HCT116 (cell line): Measurements from ENCODE around the gene BAIAP2L1.

Experiments
- EGR1 ChIP-seq: IDR thresholded peaks from 2 replicates; pipeline ENCODE4 v1.6.1; 2012; ENCODE audit warnings: low read depth
- ELF1 ChIP-seq: IDR thresholded peaks from 2 replicates; pipeline ENCODE4 v1.6.1; 2012; ENCODE audit warnings: low read depth, borderline replicate concordance
- EZH2 ChIP-seq: fragments of 200-600 bp; sonication (generic); IDR thresholded peaks from 2 replicates; pipeline ENCODE4 v1.6.1; 2017; ENCODE audit warnings: antibody characterized with exemption, mixed run types
- POLR2A ChIP-seq: IDR thresholded peaks from 2 replicates; pipeline ENCODE4 v1.7.0; 2011; ENCODE audit warnings: borderline replicate concordance; ENCODE audit not compliant: insufficient read depth, insufficient read length; ENCODE audit errors: extremely low read depth
- POLR2AphosphoS5 ChIP-seq: IDR thresholded peaks from 2 replicates; pipeline ENCODE4 v1.6.1; 2011; ENCODE audit warnings: mild to moderate bottlenecking, low read depth, low read length, moderate library complexity
- ZNF274 ChIP-seq: fragments of 200-500 bp; sonication (Bioruptor generic); IDR thresholded peaks from 2 replicates; pipeline ENCODE4 v1.6.1; 2014; ENCODE audit warnings: mild to moderate bottlenecking, low read depth, low read length, inconsistent platforms
- TF ChIP-seq, protein P1 (sequence below), 3 experiments: fragments of 200-600 bp in 1 of 3; sonication (generic) in 1 of 3; IDR thresholded peaks in 2 of 3; conservative IDR thresholded peaks in 1 of 3; 2 replicates each; pipeline ENCODE4 v1.5.1; 2012 to 2017; ENCODE audit warnings: low read depth in 2 of 3, low read length in 2 of 3, antibody characterized with exemption in 1 of 3, borderline replicate concordance in 1 of 3, control low read depth in 1 of 3, mild to moderate bottlenecking in 1 of 3, mixed read lengths in 1 of 3, mixed run types in 1 of 3, moderate library complexity in 1 of 3; ENCODE audit not compliant: insufficient read depth in 1 of 3

DNA sequence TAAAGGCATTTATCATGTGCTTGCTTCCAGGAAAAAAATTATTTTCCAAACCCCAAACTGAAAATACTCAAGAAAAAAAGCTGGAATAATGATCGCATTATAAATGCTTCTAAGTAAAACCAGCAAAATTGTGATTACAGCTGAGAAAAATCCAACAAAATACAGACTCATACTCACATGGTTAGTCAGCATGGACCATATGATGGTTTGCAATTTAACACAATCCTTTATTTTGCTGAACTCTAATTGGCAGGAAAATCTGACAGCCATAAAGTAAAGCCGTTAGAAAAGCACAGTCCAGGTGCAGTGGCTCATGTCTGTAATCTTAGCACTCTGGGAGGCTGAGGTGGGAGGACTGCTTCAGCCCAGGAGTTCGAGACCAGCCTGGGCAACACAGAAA is 59.8 kb downstream of the BAIAP2L1 start:
- TF ChIP-seq POLR2AphosphoS5 (no peak), ELF1 (no peak), POLR2A (no peak), EZH2 (no peak), EGR1 (no peak), ZNF274 (no peak)
- TF ChIP-seq, protein P1, sequence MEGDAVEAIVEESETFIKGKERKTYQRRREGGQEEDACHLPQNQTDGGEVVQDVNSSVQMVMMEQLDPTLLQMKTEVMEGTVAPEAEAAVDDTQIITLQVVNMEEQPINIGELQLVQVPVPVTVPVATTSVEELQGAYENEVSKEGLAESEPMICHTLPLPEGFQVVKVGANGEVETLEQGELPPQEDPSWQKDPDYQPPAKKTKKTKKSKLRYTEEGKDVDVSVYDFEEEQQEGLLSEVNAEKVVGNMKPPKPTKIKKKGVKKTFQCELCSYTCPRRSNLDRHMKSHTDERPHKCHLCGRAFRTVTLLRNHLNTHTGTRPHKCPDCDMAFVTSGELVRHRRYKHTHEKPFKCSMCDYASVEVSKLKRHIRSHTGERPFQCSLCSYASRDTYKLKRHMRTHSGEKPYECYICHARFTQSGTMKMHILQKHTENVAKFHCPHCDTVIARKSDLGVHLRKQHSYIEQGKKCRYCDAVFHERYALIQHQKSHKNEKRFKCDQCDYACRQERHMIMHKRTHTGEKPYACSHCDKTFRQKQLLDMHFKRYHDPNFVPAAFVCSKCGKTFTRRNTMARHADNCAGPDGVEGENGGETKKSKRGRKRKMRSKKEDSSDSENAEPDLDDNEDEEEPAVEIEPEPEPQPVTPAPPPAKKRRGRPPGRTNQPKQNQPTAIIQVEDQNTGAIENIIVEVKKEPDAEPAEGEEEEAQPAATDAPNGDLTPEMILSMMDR (IDR thresholded peaks at IDR 0.05 in 2 of 3, conservative IDR thresholded peaks at IDR 0.05 in 1 of 3; ENCODE audit: borderline replicate concordance in 1 of 3, insufficient read depth in 1 of 3, low read depth in 2 of 3, low read length in 2 of 3): no peak
